Kidney (tissue), 14 donors: ENCODE data around the gene CMTM2. TPM values are rescaled to one million over a fixed set of nuclear protein-coding genes. Genes with fewer than 3 reads are reported as not detected.

ENCODE experiments used
- DNase-seq, 5 donors: peaks; one replicate each; pipeline ENCODE4 v3.0.0-alpha.2; 2013 to 2020
- FAIRE-seq: peaks from 2 replicates; lab custom pipeline; 2012; peaks lifted over from hg19 to GRCh38; lab: Jason Lieb, UNC
- H3K27ac ChIP-seq, 2 donors: one replicate each; pipeline ENCODE4 v1.7.0; 2013; ENCODE audit warnings: low read depth in 2 of 2, low read length in 2 of 2, inconsistent platforms in 1 of 2
- H3K27me3 ChIP-seq: one replicate; pipeline ENCODE4 v1.7.1; 2013; ENCODE audit warnings: low read length, inconsistent platforms; ENCODE audit not compliant: control insufficient read depth, insufficient read depth
- H3K36me3 ChIP-seq, 3 donors: one replicate each; pipeline versions ENCODE4 v1.7.0 to v1.7.1; 2013; ENCODE audit warnings: low read length in 3 of 3, control low read depth in 1 of 3, inconsistent platforms in 1 of 3; ENCODE audit not compliant: insufficient read depth in 3 of 3, control insufficient read depth in 2 of 3
- H3K4me1 ChIP-seq, 3 donors: one replicate each; pipeline versions ENCODE4 v1.7.0 to v1.7.1; 2013; ENCODE audit warnings: low read length in 3 of 3, inconsistent platforms in 1 of 3, low read depth in 1 of 3; ENCODE audit not compliant: control insufficient read depth in 2 of 3, insufficient read depth in 2 of 3
- H3K4me3 ChIP-seq, 3 donors: one replicate each; pipeline versions ENCODE4 v1.7.0 to v1.8.1; 2013; ENCODE audit warnings: low read length in 3 of 3, control low read depth in 1 of 3, inconsistent platforms in 1 of 3
- H3K9ac ChIP-seq, 3 donors: one replicate each; pipeline versions ENCODE4 v1.7.0 to v1.7.1; 2013; ENCODE audit warnings: low read length in 3 of 3, control low read depth in 1 of 3, inconsistent platforms in 1 of 3
- H3K9me3 ChIP-seq, 3 donors: one replicate each; pipeline versions ENCODE4 v1.7.0 to v1.7.1; 2013; ENCODE audit warnings: low read length in 3 of 3, control low read depth in 1 of 3, inconsistent platforms in 1 of 3; ENCODE audit not compliant: control insufficient read depth in 2 of 3, insufficient read depth in 1 of 3
- intact Hi-C: fragments of 100-400 bp; cut with DNase I; formaldehyde crosslinking; loops from one replicate; pipeline ENCODE4 v1.11.1; 2022
- polyA plus RNA-seq: library from polyadenylated mRNA; stranded (reverse); fragments of 350-450 nt; fragmentation: Illumina TruSeq; extraction: RNeasy Lipid Tissue Mini Kit (QIAGEN cat#74804); gene quantifications from one replicate; pipeline ENCODE4 v1.2.3, GENCODE V29; 2014; ENCODE audit warnings: low read depth, low replicate concordance; ENCODE audit not compliant: insufficient read depth
- total RNA-seq: library from RNA; stranded (reverse); fragmentation: NEBNext Ultra II Directional; extraction: Animal tissue kit (Norgen Biotek cat#: 25700); gene quantifications from one replicate; pipeline ENCODE4 v1.2.1, GENCODE V29; 2021
- TF ChIP-seq, protein P1 (sequence below): IDR thresholded peaks from 3 replicates; pipeline ENCODE4 v1.5.1; 2012; ENCODE audit warnings: mild to moderate bottlenecking, moderate library complexity, borderline replicate concordance; ENCODE audit not compliant: insufficient read depth; ENCODE audit errors: extremely low read depth
- donor health status: control.
- donor health status: control.
- donor health status: control.
- donor health status: control.
- donor health status: control.
- donor health status: DM: yes; HTN: yes; CAD: no.
- donor health status: Normal renal cell carcinoma (clear cell type).

CMTM2 gene
- total and polyA plus RNA-seq, 2 donors from 2014 or later = 0.25 TPM; not detected in 1

DNA sequence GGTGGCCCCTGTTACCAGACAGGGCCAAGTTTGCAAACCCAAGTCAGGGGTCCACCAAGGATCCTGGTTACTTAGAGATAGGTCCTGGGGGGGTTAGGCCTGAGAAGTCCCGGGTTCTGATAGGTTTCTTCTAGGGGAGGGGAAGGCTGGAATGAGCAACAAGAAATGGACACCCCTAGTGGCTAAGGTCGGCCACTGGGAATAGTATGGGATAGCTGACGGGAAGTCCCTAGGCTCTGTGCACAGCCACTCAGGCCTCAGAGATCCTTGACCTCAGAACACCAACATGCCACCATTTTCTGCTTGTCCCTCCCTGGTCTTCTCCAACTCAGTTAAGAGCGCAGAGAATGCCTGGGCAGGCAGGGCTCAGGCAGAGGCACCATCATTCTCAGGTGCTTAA, 42.7 kb upstream of the CMTM2 start:
- H3K4me3 ChIP-seq = no peak overlapping the region
- no peak for DNase-seq
- peaks cover 0 to 14% (median 14%) of the 10 kb centered on the region in 3 donors for H3K36me3 ChIP-seq
- intact Hi-C loops = no loop called here
- H3K27me3 ChIP-seq = no peaks in the 10 kb centered on the region
- H3K27ac ChIP-seq = no peak overlapping the region
- no peaks in the 10 kb centered on the region for H3K9me3 ChIP-seq
- TF ChIP-seq, protein P1, sequence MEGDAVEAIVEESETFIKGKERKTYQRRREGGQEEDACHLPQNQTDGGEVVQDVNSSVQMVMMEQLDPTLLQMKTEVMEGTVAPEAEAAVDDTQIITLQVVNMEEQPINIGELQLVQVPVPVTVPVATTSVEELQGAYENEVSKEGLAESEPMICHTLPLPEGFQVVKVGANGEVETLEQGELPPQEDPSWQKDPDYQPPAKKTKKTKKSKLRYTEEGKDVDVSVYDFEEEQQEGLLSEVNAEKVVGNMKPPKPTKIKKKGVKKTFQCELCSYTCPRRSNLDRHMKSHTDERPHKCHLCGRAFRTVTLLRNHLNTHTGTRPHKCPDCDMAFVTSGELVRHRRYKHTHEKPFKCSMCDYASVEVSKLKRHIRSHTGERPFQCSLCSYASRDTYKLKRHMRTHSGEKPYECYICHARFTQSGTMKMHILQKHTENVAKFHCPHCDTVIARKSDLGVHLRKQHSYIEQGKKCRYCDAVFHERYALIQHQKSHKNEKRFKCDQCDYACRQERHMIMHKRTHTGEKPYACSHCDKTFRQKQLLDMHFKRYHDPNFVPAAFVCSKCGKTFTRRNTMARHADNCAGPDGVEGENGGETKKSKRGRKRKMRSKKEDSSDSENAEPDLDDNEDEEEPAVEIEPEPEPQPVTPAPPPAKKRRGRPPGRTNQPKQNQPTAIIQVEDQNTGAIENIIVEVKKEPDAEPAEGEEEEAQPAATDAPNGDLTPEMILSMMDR = no peak
- H3K9ac ChIP-seq = no peak overlapping the region
- no peaks in the 10 kb centered on the region for H3K4me1 ChIP-seq
- no peak for FAIRE-seq

DNA sequence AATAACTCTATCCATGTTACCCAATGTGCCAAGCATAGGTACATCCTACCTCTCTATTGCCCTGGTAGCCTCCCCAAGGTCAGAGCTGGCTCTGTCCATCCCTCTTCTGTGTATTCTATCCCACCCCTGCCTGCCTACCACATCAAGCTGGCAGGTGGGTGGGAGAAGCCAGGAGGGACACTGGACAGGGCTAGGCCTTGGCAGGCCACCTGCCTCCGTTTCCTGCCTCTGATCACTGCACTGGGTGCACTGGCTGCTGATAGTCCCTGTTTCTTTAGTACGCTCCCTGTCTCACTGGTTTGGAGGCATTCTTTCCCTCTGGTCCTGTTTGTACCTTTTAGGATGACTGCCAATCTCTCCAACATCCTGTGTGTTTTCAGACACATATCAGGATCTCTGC, 42.0 kb upstream of the CMTM2 start:
- H3K9ac ChIP-seq = no peak overlapping the region
- H3K9me3 ChIP-seq = no peaks in the 10 kb centered on the region
- no peaks in the 10 kb centered on the region for H3K4me1 ChIP-seq
- no peaks in the 10 kb centered on the region for H3K27me3 ChIP-seq
- DNase-seq = no peak
- intact Hi-C loops = no loop called here
- H3K27ac ChIP-seq = no peak overlapping the region
- FAIRE-seq = no peak
- peaks cover 0 to 14% (median 14%) of the 10 kb centered on the region in 3 donors for H3K36me3 ChIP-seq
- H3K4me3 ChIP-seq = no peak overlapping the region
- TF ChIP-seq, protein P1 = no peak

DNA sequence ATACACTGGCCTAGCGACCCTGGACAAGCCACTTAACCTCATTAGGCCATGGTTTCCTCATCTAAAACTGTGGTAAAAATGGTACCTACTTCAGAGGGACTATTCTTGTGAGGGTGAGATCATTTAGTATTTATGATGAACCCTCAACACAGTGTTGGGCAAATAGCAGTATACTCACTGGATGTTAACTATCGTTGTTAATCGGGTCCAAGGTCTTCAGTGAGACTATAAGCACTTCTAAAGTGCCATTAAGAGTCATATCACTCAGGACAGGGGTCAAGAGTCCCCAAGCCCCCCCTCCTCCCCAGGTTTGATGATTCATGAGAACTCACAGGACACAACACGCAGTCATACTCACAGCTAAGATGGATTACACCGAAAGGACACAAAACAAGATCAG, 40.4 kb upstream of the CMTM2 start:
- no peak for FAIRE-seq
- H3K36me3 ChIP-seq = peaks cover 0 to 14% (median 14%) of the 10 kb centered on the region in 3 donors
- H3K4me3 ChIP-seq = no peak overlapping the region

More for the DNA sequence above, 40.4 kb upstream of the CMTM2 start:
- TF ChIP-seq, protein P1 = no peak
- H3K9me3 ChIP-seq = no peaks in the 10 kb centered on the region
- intact Hi-C loops = no loop called here
- H3K27ac ChIP-seq = no peak overlapping the region
- DNase-seq = no peak
- no peak overlapping the region for H3K9ac ChIP-seq
- no peaks in the 10 kb centered on the region for H3K4me1 ChIP-seq
- H3K27me3 ChIP-seq = no peaks in the 10 kb centered on the region
